IPS-NIHi11 (cell line): ENCODE results near the gene KLHL2.
"Not testable (repeated sequence)": the region's sequence is repeated elsewhere in the genome, so short reads cannot be mapped to it uniquely, and the experiment has no call there.

Experiments used
- DNase-seq: peaks from one replicate; pipeline ENCODE4 v3.0.0; 2012; ENCODE audit warnings: mixed read lengths, low spot score

Gene KLHL2

DNA sequence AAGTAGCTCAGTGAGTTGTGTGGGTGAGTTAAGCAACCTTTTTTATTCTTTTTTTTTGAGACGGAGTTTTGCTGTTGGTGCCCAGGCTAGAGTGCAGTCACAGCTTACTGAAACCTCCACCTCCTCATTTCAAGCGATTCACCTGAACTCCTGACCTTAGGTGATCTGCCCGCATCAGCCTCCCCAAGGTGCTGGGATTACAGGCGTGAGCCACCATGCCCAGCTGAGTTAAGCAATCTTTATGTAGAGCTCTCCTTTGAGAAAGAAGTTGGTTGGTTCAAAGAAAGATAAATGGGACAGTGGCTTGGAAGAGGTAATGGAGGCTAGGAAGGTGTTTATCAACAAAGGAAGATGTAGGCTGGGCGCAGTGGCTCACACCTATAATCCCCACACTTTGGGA is 123.3 kb downstream of the KLHL2 start:
- DNase-seq: no peak

DNA sequence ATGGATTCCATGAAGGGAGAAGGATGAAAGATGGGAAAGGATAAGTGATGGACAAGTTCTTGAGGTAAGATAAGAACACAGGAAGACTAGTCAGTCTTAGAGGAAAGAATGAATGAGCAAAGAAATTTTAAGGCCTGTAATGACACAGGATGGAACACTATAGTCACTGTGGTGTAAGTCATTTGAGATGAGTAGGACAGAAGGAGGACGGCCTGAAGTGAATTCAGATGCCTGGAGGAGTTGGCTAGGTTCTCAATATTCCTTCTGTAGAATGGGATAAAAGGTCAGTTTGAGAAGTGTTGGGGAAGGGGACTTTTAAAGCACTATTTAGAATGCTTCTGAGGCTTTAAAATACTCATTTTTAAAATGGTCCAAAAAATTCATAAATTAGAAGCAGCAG is 124.0 kb downstream of the KLHL2 start:
- no peak for DNase-seq

DNA sequence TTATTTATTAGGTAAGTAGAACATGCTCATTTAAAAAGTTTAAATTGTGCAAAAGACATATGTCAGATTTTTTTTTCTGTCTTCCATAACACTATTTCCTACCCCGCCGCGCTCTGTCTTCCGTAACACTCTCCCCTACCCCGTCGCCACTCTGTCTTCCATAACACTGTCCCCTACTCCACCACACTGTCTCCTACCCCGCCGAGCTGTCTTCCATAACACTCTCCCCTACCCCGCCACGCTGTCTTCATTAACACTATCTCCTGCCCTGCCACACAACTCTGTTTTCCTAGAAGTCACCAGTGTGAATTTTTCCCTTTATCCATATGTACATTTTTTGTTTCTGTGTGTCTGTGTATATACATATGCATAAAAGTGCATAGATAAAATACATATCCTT is 124.5 kb downstream of the KLHL2 start:
- DNase-seq: no peak

DNA sequence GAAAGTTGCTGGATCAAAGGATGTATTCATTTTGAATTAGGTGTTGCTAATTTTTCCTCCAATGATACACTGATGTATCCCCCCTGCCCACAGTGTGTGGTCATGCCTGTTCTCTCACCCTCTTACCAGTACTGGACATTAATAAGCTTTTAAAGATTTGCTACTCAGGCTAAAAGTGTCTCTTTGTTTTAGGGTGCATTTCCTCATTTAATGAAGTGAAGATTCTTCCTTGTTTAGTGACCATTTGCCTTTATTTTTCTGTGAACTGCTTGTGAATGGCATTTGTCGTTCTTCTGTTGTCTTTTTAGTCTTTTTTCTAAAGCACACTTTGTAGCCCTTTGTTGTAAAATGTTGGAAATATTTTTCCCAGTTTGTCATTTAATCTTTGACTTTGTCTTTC is 125.1 kb downstream of the KLHL2 start:
- DNase-seq: no peak

DNA sequence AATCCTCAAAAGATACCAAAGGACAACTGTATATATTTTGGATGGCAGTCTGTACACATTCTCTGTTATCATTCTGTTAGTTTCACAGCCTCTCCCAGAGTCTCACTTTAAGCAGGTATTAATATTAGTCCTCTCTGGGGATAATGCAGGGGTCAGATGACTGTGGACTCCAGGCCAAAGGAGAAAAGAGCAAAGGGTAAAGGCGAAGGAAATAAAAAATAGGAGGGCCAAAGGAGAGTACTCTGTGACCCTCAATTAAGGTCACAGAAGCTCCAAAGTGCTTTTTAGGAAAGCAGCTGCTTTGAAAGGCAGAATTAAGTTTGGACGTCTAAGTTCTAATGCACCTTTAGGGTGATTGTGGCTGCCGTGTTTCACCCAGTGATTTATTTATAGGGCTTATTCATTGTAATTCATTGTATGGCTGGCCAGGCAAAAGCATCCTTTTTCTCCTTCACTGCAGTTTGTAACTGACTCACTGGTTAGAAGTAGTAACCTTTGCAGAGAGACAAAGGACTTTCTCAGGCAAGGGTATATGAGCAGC is 127.9 kb downstream of the KLHL2 start:
- no peak for DNase-seq

DNA sequence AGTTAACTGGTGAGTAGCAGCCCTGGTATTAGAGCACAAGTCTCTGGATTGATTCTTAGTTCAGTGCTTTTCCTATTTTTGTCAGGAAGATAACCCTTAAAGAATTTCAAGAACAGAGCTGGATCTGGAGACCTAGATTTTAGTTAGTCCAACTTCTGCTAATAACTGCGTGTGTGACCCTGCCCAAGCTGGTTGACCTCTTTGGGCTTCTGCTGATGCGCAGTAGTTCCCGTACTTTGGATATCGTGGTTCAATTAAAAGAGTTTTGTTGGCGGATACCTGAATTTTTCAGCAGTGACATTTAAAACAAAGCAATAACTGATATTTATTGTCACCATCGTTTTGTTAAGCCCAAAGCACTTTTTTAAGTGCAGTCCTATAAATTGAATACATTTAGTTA is 129.4 kb downstream of the KLHL2 start:
- DNase-seq: no peak

DNA sequence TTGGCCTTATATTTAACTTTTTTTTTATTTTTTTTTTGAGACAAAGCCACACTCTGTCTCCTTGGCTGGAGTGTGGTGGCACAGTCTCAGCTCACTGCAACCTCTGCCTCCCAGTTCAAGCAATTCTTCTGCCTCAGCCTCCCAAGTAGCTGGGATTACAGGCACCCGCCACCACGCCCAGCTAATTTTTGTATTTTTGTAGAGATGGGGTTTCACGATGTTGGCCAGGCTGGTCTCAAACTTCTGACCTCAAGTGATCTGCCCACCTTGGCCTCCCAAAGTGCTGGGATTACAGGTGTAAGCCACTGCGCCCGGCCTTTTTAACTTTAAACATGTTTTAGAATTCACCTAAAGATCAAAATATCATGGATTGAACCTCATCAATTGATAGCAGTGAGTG is 135.0 kb downstream of the KLHL2 start:
- DNase-seq: not testable (repeated sequence)

DNA sequence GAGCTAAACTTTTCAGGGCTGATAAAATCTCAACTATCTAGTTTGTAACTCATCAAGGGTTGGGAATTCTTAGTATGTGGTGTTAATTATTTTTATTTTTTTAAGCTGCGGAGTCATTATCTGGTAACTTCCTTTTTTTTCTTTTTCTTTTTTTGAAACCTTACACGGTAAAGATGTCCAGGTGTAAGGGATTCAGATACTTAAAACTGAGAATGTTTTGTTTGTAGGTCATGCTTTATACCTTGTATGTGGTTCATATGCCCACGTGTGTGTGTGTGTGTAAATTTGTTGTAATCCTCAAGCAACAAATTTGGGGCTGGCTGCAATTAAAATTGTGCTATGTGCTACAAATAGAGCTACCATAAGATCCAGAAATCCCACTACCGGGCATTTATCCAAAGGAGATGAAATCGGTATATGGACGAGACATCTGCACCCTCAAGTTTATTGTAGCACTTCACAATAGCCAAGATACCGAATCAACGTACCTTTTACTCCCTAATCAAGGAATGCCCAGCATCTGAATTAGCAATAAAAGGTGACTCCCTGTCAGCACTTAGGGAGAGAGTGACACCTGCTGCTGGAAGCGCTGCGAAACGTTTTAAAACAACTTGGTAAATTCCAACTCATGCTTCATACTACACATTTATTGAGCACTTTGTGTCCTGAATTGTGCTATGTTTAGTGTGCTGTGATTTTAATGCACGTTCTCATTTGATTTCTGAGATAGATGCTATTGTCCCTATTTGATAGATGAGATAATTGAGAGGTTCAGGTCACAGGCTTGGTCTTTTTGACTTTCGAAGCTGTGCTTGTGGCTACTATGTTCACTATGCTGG is 136.2 kb downstream of the KLHL2 start:
- no peak for DNase-seq

DNA sequence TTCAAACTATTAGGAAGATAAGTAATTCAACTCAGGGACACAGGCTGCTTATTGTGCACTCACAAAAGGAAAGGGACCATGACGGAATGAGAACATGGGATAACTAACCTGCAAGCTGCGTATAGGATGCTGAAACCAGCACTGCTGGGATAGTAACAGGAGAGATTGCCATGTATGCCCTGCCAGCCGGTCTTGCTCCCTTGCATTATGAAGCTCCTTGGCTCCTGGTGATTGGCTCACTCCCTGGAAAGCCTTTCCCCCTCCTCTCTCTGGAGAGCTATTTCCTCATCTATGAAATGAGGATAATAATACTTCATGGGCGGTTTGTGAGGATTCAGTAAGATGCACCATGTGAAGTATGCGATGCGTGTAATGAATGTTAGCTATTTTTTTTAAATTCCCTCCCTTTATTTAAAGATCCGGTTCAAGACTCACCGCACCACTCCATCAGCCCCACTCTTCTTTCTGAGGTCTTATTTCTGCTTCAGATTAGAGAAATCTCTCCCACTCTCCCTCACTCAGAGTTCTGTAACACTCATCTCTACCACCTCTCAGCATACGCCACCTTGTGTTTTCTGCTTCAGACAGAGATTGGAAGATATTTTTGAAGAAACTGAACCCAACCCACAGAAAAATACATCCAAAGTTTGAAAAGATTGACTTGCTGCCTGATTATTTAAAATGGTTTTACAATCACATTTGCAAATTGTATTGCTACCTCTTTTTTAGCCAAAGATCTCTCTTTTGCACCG is 138.5 kb downstream of the KLHL2 start:
- DNase-seq: no peak

DNA sequence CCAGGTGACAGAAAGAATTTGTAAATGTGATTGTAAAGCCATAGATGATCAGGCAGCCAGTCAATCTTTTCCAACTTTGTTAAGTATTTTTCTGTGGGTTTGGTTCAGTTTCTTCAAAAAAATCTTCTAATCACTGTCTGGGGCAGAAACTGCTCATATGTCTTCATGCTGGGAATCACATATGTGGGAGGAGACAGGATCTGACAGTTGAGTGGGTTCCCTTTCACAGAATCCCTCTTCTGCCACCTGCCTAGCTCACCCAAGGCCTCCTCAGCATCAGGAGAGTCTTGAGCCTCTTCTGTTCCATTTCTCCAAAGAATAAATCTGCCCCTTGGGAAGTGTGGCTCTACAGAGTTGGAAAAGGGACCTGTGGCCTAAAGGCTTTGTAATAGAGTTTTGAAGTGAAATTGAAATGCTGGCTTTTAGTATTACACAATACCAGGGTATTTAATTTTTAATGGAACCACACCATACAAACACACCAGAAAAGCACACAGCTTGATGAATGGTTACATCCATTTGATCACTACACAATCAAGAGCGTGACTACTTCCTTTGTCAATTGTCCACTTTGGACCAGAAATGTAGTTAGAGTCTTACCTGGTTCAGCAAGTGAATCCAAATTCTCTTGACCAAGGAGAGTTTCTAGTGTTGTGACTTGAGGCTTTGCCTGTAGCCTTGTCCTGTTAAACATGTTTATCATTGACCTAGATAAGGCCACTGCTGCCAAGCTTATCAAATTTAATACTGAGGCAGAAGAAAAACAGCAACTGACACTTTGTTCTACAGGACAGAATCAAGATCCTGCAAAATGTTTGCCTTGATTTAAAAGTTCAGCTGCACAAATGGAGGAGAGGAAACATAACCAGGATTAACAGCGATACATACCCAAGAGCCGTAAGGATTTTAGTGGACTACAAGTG is 140.5 kb downstream of the KLHL2 start:
- DNase-seq: no peak

DNA sequence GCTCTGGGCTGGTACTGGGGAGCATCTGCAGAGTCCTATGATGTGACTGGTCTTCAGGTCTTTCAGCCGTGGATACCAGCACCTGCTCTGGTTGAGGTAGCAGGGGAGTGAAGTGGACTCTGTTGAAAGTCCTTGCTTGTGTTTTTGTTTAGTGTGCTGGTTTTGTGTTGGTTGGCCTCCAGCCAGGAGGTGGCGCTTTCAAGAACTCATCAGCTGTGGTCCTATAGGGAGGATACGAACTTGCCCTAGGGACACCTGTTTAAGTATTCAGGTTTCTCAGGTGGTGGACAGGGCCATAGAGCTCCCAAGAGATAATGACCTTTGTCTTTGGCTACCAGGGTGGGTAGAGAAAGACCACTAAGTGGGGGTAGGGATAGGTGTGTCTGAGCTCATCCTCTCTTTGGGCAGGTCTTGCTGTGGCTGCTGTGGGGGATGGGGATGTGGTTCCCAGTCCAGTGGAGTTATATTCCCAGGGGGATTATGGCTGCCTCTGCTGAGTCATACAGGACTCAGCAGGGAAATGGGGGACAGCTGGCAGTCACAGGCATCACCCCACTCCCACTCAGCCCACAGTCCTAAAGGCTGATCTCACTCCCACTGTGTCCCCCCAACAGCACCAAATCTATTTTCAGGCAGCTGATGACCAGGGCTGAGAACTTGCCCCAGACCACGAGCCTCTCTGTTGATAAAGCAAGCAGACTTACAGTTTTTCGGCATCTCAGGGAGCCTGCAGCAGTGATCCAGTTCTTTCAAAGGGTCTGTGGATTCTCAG is 144.2 kb downstream of the KLHL2 start:
- DNase-seq: no peak

DNA sequence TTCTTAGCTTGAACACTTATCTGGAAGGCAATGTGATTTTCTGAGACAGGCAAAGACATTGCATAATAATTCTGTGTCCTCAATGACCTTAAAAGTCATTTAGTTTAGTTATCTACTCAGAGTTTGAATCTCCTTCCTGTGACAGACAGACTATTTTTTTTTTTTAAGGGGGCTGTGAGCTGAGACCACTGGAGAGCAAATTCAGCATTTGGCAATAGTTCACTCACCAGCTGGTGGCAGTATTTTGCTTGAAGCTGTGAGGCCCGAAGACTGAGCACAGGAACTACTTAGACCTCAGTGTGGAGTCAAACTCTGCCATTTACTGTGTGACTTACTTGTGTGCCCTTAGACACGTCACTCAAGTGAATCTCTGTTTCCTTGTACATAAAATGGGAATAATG is 148.5 kb downstream of the KLHL2 start:
- peak; percentile 66 for DNase-seq

DNA sequence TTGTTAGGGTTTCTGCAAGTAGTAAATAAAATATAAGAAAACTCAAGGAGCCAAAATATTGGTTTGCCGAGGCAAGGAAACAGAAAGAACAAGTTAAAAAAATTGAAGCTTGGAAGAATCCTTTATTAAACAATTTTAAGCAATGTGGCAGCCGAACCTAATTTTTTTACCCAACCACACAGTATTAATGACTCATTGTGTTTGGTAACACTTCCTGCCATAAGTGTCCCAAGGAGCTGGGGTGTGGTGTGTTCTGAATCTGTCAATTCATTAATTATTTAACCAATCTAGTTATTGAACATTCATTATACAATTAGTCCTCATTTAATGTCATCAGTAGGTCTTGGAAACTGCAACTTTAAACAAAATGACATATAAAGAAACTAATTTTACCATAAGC is 152.1 kb downstream of the KLHL2 start:
- no peak for DNase-seq

DNA sequence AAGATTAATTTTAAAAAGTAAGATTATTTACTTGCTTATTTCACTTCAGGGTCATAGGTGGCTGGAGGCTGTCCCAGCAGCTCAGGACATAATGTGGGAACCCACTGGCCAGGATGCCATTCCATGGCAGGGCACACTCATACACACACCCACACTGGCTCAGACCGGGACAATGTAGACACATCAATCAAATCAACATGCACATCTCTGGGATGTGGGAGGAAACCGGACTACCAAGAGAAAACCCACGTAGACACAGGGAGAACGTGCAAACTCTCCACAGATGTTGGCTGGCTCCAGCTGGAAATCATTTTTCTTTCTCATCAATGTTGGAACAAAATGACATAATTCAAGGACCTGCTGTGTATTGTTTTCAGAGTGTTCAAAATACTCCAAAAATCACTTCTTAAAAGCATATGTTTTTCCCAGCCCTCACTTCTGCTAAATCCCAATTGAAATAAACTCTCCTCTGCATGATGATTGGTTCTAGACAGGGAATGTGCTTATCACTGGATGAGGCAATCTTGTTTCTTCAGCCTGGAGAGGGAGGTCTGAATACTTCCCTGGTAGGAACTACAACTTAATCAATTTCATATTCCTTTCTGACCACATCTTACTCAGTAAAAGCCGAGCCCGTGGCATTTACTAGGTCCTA is 152.8 kb downstream of the KLHL2 start:
- no peak for DNase-seq

DNA sequence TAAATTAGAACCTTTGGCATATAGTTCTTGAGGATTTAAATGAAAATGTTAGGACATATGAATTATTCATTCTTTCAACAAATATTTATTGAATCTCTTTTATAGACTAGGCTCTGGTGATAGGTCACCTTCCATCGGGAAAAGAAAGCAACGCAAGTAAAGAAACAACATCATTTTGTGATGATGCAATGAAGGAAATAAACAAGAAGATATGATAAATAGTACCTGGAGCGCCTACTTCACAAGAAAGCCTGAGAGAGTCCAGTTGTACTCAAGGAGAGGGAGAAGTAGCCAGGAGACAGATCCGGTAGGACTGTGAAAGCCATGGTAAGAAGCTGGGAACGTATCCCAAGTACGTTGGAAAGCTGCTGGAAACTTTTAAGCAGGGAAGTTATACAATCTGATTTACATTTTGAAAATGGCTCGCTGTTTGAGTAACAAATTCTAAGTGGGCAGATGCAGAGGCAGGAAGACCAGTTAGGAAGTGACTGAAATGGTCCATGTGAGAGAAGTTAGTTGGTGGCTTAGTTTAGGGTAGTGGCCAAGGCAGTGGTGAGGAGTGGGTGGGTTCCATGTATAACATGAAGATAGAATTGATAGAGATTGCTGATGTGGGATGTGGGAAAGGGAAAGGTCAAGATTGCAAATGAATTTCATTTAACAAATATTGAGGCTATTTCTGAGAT is 153.8 kb downstream of the KLHL2 start:
- DNase-seq: no peak

DNA sequence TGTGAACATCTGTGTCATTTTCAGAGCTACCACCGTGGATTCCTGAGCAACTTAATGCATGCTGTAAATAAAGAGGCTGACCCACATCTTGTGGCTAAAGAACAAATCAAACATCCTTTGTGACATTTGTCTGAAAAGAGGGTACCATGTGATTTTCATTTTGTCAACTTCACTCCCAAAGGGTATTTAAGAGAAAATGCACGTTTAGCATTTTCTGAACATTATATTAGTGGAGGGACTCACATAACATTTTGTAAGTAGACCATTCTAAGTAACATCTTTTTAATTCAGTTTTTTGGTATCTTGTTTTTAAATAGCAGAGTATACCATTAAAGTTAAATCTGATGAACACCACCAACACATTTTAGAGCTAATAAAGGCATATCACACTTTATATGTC is 154.4 kb downstream of the KLHL2 start:
- no peak for DNase-seq

DNA sequence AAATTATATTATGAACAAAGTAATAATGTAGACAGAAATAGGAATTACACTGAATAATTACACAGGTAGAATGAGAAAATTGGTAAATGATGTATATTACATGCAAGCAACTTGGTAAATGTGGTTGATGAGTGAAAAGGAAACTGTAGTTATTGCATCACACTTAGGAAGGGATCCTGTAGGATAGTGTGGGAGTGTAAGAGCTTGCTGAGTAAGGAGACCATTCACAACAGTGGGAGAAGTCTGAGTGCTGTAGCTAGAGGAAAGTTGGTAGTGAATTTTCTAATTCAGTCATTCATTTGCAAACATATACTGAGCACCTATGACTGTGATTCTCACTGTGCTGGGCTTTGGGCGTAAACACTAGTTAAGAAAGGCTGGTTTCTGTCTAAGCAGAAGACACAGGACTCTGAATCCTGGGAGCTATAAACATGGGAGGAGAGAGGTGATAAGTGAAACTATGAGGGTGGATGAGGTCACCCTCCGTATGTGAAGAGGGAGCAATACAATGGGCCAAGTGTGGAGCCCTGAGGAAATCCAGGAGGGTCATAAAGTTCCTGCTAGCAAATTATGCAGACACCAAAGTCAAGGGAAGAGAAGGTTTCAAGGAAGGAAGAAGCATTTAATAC is 157.2 kb downstream of the KLHL2 start:
- no peak for DNase-seq

DNA sequence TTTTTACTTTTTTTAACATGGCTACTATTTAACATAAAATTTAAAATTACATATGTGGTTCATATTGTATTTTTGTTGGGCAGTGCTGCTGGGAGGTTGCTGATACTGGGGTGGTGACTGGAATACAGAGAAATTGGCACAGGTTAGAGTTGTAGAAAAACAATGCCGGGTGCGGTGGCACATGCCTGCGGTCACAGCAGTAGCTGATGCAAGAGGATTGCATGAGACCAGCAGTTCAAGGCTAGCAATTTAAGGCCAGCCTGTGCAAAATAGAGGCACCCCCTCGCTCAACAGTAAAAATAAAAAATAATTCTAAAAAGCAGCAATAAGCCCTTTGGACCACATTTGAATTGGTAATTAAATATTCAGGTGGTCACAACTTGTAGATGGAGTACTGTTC is 159.7 kb downstream of the KLHL2 start:
- DNase-seq: no peak

DNA sequence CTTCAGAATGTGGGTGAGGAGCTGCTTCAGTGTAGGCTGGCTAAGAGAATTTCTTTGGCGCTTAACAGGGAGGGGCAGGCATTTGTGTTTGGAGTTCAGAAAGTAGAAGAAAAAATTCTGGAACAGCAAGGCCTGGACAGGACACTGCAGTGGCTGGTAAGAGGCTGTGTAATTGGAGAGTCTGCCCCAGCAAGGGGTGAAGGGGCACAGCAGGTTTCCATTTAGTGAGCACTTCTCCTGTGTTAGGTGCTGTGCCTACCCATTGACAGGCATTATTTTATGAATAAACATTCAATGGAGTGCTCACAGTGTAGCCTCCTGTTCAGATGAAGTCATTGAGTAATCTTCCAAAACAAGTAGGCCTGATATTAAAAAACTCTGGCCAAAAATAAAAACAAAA is 160.8 kb downstream of the KLHL2 start:
- peak; percentile 55 for DNase-seq

DNA sequence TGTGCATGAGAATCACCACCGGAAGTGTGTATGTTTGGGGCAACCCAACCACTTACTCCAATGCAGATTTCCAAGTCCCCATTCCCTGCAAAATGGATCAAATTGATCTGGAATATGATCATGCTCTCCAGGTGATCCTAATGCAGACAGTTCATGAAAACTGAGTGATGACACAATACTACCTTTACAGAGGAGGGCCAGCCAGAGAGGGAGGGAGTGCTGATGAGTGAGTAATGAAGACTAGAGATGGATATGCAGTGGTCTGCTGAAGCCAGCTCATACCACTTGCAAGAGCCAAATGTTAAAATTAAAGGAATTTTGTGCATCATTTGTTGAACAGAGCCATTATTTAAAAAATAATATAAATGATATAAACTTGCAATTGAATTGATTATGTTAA is 161.2 kb downstream of the KLHL2 start:
- DNase-seq: no peak
